ENCODE measurements around the gene ST6GALNAC2. TPM values are rescaled to one million over a fixed set of nuclear protein-coding genes. Genes with fewer than 3 reads are reported as not detected.
"Not testable (repeated sequence)": the region's sequence is repeated elsewhere in the genome, so short reads cannot be mapped to it uniquely, and the experiment has no call there.

ST6GALNAC2 gene
- total RNA-seq, 1 donor: 0.63 TPM

- no peak for TF ChIP-seq CTCF (IDR thresholded peaks at IDR 0.05; ENCODE audit: insufficient read depth, low read length)
- no peak overlapping the region for H3K4me3 ChIP-seq (ENCODE audit: low read depth, low read length)
- no peak for DNase-seq (ENCODE audit: low read depth)
Measured at GRCh38 chr17:76566988-76567431, 18.6 kb downstream of the ST6GALNAC2 start.

- no peak for TF ChIP-seq CTCF (IDR thresholded peaks at IDR 0.05; ENCODE audit: insufficient read depth, low read length)
- DNase-seq (ENCODE audit: low read depth): no peak
- H3K4me3 ChIP-seq (ENCODE audit: low read depth, low read length): no peak overlapping the region
Measured at GRCh38 chr17:76566613-76566943, 19.1 kb downstream of the ST6GALNAC2 start.

GRCh38 chr17:76565728-76566612 is 19.7 kb downstream of the ST6GALNAC2 start:
- no peak for DNase-seq (ENCODE audit: low read depth)
- TF ChIP-seq CTCF (IDR thresholded peaks at IDR 0.05; ENCODE audit: insufficient read depth, low read length): no peak
- no peak overlapping the region for H3K4me3 ChIP-seq (ENCODE audit: low read depth, low read length)

- not testable (repeated sequence) for H3K4me3 ChIP-seq (ENCODE audit: low read depth, low read length); DNase-seq (ENCODE audit: low read depth)
Measured at GRCh38 chr17:76564991-76565727, 20.5 kb downstream of the ST6GALNAC2 start.

GRCh38 chr17:76563359-76563758 is 22.3 kb downstream of the ST6GALNAC2 start:
- H3K4me3 ChIP-seq (ENCODE audit: low read depth, low read length): not testable (repeated sequence)

GRCh38 chr17:76562734-76563148 is 22.9 kb downstream of the ST6GALNAC2 start:
- DNase-seq (ENCODE audit: low read depth): peak; percentile 79
- TF ChIP-seq CTCF (IDR thresholded peaks at IDR 0.05; ENCODE audit: insufficient read depth, low read length): no peak
- no peak overlapping the region for H3K4me3 ChIP-seq (ENCODE audit: low read depth, low read length)

More at GRCh38 chr17:76563359-76563758, 22.3 kb downstream of the ST6GALNAC2 start:
- DNase-seq (ENCODE audit: low read depth): not testable (repeated sequence)

- H3K4me3 ChIP-seq (ENCODE audit: low read depth, low read length): no peak overlapping the region
- DNase-seq (ENCODE audit: low read depth): peak; percentile 46
- TF ChIP-seq CTCF (IDR thresholded peaks at IDR 0.05; ENCODE audit: insufficient read depth, low read length): no peak
Measured at GRCh38 chr17:76561799-76562268, 23.8 kb downstream of the ST6GALNAC2 start.

Measured in fibroblast of the aortic adventitia (primary cell).